SK-N-SH (cell line): Measurements from ENCODE around the gene AUTS2.

Experiments used
- CTCF ChIP-seq: fragments of 200-600 bp; sonication (generic); IDR thresholded peaks from 2 replicates; pipeline ENCODE4 v1.6.1; 2017; ENCODE audit warnings: antibody characterized with exemption, mild to moderate bottlenecking, moderate library complexity
- REST ChIP-seq: IDR thresholded peaks from 2 replicates; pipeline ENCODE4 v1.6.1; 2012; ENCODE audit warnings: mild to moderate bottlenecking, low read depth, low read length, moderate library complexity

- TF ChIP-seq REST (no peak), CTCF (no peak)
Observed at GRCh38 chr7:70545214-70545613, 946.9 kb downstream of the AUTS2 start.
